ENCODE results near the gene PRKCE.

The PRKCE gene

DNA sequence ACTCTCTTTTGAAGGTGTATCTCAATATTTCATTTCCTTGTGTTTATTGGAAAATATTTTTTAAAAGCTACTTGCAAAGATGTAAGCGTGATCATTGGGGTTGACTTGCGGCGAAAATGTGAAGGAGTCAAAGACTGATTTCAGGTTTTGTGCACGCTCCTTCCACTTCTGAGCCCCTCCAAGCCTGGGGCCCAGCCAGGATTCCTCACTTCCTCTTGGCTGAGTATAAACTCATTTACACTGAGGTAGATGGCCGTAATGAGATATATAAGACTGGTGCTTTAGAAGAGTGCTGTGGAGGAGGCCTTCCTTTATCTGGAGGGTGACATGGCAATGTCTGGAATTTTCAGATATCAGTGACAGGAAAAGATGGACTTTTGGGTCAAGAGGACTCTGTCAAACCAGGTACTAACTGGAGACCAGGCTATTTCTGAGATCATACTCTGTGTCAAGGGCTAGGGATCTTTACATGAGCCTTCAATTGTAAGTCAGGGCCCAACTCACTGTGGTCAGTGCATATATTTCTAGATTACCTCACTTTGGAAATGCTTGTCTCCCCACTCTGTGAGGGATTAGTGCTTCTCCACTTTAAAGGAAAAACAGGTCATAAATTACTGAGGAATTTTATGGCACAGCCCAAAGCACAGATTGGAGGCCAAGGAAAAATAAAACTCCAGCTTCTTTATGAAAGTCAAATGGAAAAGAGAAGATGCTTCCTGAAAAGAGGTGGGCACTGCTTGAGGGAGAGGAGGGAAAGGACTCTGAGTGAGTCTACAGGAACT is 22.8 kb downstream of the PRKCE start:
- no peak for FAIRE-seq
- no peak for TF ChIP-seq TAF1 (IDR thresholded peaks at IDR 0.05; ENCODE audit: borderline replicate concordance, low read depth, low read length)
- no peak for TF ChIP-seq POLR2AphosphoS5 (IDR thresholded peaks at IDR 0.05; ENCODE audit: low read depth, low read length)
- no peak for TF ChIP-seq POLR2A (IDR thresholded peaks at IDR 0.05; ENCODE audit: low read depth, low read length)

DNA sequence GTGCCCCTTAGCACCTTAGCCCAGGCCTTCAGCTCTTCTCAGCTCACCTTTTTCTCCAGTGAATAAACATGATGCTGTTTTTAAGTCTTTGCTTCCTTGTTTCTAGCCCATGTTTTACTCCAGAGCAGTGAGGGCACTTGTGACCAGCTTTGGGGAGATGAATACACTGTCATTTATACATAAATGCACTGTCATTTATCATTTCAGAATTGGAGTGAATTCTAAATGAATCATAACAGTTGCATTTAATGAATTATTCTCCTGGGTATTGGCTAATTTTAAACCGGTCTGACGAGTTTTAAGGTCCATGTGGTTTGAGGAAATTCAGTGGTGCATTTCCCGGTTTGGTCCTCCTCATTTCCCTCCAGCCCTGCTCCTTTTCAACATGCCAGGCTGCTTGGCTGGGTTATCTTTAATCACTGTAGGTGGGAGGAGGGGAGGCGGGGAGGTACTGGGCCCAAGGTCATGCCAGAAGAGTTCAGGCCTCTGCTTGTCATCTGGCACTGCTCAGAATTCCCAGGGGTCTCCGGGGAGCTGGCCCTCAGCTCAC is 23.9 kb downstream of the PRKCE start:
- FAIRE-seq: no peak
- no peak for TF ChIP-seq POLR2A (IDR thresholded peaks at IDR 0.05; ENCODE audit: low read depth, low read length)
- no peak for TF ChIP-seq TAF1 (IDR thresholded peaks at IDR 0.05; ENCODE audit: borderline replicate concordance, low read depth, low read length)
- TF ChIP-seq POLR2AphosphoS5 (IDR thresholded peaks at IDR 0.05; ENCODE audit: low read depth, low read length): no peak
- no peak for DNase-seq (ENCODE audit: insufficient read length)

More for the DNA sequence above, 22.8 kb downstream of the PRKCE start:
- no peak for DNase-seq (ENCODE audit: insufficient read length)

DNA sequence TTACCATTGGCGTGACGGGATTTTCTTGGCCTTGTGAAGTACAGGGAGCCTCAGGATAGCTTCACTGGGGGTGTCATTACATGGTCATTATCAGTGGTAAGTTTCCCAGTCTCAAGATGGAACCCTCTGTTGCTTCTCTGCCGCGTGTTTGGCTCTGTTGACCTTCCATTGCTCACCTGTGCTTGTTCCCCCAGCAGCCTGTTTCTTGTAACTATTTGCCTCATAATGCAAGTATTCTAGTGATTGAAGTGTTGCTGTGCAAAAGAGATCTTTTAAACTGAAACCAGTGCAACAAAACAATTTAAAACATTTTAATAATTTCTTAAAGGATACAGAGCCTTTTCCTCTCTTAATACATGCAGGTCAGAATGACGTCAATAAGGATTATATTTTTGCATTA is 24.6 kb downstream of the PRKCE start:
- TF ChIP-seq POLR2A (IDR thresholded peaks at IDR 0.05; ENCODE audit: low read depth, low read length) (no peak), POLR2AphosphoS5 (IDR thresholded peaks at IDR 0.05; ENCODE audit: low read depth, low read length) (no peak), TAF1 (IDR thresholded peaks at IDR 0.05; ENCODE audit: borderline replicate concordance, low read depth, low read length) (no peak)
- DNase-seq (ENCODE audit: insufficient read length): no peak
- no peak for FAIRE-seq

DNA sequence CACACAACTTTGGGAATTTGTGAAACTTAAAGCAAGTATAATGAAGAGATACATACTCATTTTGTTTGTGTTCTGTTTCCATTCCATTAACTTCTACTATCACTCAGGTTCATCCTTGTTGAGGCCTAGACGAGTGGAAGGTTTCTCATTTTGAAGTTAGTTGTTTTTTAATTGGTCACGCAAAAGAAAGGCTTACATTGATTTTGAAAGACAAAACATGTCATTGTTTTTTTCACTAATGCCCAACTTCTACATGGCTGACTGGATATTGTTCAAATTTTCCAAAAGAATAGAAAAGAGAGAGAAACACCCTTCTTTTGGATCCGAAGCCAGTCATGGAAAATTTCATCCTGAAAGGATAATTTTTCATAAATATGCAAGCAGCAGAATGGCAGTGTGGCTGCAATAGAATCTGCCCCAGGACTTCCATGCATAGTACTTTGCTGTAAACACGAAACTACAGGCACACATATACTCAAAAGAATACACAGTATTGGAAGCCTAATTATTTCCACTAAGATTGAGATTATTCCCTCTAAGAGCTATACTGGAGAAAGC is 27.4 kb downstream of the PRKCE start:
- no peak for DNase-seq (ENCODE audit: insufficient read length)
- no peak for FAIRE-seq
- TF ChIP-seq POLR2AphosphoS5 (IDR thresholded peaks at IDR 0.05; ENCODE audit: low read depth, low read length): no peak
- no peak for TF ChIP-seq TAF1 (IDR thresholded peaks at IDR 0.05; ENCODE audit: borderline replicate concordance, low read depth, low read length)
- TF ChIP-seq POLR2A (IDR thresholded peaks at IDR 0.05; ENCODE audit: low read depth, low read length): no peak

DNA sequence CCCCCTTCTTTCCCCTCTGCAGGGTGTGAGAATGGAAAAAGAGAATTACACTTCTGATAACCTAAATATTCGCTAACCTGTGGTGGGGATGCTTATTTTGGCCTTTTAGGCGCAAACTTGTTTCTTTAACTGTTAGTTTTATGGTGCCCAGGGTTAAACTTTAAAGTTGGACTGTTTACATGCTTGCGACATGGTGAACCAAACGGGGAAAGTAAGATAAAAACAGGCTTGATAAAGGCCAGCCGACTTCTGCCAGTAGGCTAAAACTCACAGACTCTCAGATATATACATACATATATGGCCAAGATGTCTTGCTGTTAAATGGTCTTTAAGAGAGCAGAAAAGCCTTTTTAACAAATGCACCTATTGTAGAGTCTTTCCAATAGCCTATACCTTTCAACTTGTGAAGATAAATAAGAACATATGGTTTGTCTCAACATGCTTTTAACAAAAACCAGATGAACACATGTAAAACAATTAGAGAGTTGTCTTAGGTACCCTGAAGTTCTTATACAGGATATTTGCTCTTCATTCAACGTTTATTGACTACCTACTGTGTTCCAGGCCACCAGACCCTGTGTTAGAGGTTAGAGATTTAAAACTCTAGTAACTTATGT is 29.0 kb downstream of the PRKCE start:
- no peak for DNase-seq (ENCODE audit: insufficient read length)
- no peak for FAIRE-seq

DNA sequence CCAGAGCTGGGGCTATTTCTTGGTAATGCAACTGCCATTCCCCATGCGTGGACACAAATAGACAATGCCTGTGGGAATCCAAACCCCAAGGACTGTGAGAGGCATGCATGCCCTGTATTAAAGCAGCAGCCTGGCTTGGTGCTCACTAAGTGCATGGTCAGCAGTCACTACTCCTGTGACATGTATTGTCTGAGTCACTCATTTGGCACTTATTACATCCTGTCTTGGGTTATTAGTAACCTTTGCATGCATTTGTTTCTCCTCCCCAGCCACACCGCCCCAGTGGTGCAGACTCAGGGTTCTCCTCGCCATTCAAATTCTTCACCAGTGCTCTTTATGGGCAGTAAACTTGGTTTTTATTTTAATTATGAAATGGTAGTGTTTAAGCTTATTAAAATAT is 30.2 kb downstream of the PRKCE start:
- peak; percentile 14 for FAIRE-seq

More for the DNA sequence above, 29.0 kb downstream of the PRKCE start:
- no peak for TF ChIP-seq TAF1 (IDR thresholded peaks at IDR 0.05; ENCODE audit: borderline replicate concordance, low read depth, low read length)
- no peak for TF ChIP-seq POLR2AphosphoS5 (IDR thresholded peaks at IDR 0.05; ENCODE audit: low read depth, low read length)
- no peak for TF ChIP-seq POLR2A (IDR thresholded peaks at IDR 0.05; ENCODE audit: low read depth, low read length)

DNA sequence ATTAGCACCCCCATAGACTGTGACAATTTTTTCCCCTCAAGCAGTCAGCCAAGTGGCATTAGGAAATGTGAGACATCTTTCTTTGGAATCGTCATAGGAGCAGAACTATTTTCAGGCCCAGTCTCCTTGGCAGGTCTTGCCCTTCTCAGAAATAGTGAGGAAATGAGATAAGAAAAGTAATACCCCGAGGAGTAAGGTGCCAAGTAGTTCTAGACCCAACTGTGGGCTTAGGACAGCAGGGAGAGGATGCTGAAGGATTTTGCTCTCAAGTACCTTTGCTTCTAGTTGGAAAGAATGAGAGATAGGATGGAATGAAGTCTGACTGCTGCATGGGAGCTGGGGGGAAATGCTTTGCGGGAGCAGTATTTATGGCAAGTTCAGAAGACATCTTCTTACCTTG is 31.8 kb downstream of the PRKCE start:
- no peak for FAIRE-seq

More for the DNA sequence above, 30.2 kb downstream of the PRKCE start:
- no peak for DNase-seq (ENCODE audit: insufficient read length)
- TF ChIP-seq POLR2A (IDR thresholded peaks at IDR 0.05; ENCODE audit: low read depth, low read length): no peak
- TF ChIP-seq POLR2AphosphoS5 (IDR thresholded peaks at IDR 0.05; ENCODE audit: low read depth, low read length): no peak
- no peak for TF ChIP-seq TAF1 (IDR thresholded peaks at IDR 0.05; ENCODE audit: borderline replicate concordance, low read depth, low read length)

DNA sequence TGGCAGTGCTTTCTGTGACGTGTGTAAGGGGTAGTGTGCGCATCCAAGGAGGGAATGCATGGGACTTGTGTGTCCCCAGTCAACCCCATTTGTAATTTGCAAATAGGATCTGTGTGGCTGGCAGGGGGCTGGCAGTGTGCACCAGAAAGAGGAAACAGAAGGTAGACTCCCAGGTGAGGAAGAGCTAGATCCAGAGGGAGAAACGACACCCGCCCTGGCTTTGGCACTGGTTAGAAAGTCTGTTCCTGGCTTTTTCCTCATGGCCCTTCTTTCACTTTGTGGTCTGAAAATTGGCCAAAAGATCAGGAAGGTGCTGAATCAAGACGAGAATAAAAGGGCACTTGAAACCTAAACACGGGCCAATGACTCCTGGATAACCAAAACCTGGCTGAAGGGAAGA is 33.3 kb downstream of the PRKCE start:
- TF ChIP-seq POLR2A (IDR thresholded peaks at IDR 0.05; ENCODE audit: low read depth, low read length) (no peak), TAF1 (IDR thresholded peaks at IDR 0.05; ENCODE audit: borderline replicate concordance, low read depth, low read length) (no peak), POLR2AphosphoS5 (IDR thresholded peaks at IDR 0.05; ENCODE audit: low read depth, low read length) (no peak)
- FAIRE-seq (no peak), DNase-seq (ENCODE audit: insufficient read length) (no peak)

More for the DNA sequence above, 31.8 kb downstream of the PRKCE start:
- no peak for DNase-seq (ENCODE audit: insufficient read length)
- TF ChIP-seq POLR2AphosphoS5 (IDR thresholded peaks at IDR 0.05; ENCODE audit: low read depth, low read length) (no peak), POLR2A (IDR thresholded peaks at IDR 0.05; ENCODE audit: low read depth, low read length) (no peak), TAF1 (IDR thresholded peaks at IDR 0.05; ENCODE audit: borderline replicate concordance, low read depth, low read length) (no peak)

DNA sequence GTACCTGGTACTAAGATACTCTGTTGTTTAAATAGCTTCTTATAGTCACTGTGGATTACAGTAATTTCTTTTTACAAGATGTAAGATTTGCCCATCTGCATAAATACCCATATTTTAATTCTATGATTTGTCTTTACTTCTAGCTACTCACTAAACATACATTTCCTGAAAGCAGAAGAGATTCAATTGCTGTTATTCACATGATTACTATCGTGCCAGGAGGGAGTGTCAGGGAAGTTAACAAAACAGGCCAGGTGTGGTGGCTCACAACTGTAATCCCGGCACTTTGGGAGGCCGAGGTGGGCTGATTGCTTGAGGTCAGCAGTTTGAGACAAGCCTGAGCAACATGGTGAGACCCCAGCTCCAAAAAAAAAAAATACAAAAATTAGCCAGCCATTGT is 33.8 kb downstream of the PRKCE start:
- FAIRE-seq (no peak), DNase-seq (ENCODE audit: insufficient read length) (no peak)
- TF ChIP-seq POLR2AphosphoS5 (IDR thresholded peaks at IDR 0.05; ENCODE audit: low read depth, low read length) (no peak), TAF1 (IDR thresholded peaks at IDR 0.05; ENCODE audit: borderline replicate concordance, low read depth, low read length) (no peak), POLR2A (IDR thresholded peaks at IDR 0.05; ENCODE audit: low read depth, low read length) (no peak)

DNA sequence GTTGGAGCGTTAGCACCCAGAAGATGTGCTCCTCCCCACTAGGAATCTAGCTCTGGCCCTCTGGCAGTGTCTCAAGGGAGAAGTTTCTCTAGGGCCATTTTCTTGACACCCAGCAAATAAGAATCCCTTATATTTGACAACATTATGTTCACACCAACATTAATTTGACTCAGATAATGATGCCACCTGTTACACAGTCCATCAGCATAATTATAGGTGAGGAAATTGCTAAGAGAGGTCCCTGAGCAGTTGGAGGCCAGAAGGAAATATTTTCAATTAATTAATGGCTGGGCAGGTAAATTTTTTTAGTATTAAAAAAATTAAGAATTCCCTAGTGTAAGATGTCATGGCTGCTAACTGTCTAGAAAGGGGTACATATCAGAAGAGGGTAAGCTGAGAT is 36.5 kb downstream of the PRKCE start:
- FAIRE-seq: no peak

DNA sequence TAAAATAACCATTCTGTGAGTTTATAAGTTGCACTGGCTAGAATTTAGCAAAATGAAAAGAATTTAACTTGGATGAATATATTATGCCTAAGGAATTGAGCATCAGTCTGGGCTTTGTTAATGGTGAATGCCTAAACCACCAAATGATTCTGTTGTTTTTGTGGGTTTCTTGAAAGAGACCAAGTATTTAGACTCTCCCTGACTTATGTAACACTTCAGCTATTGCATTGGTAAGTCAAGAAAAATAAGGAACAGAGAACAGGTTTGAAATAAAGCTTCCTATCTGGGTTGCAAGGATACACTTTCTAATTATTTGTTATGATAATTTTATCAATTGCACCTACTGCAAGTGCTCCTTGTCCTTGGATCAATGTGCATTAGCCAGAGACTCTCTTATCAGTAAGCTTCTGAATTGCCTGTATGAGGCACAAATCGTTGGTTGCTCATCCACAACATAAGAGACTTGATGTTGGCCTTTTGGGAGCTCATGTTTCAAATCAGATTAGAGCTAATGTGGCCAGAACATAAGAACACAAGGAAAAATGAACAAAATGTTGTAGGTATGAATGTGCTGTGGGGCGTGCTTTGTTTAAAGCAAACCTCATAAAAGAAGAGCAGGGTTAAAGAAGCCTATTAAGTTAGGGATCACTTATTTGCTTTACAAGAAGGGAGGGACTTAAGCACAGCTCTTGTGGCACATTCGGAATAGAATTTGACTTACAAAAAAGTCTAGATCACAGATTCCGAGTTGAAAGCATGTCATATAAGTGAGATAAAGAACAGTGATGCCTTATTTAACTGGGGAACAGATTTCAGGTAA is 37.2 kb downstream of the PRKCE start:
- DNase-seq (ENCODE audit: insufficient read length): no peak
- TF ChIP-seq POLR2AphosphoS5 (IDR thresholded peaks at IDR 0.05; ENCODE audit: low read depth, low read length) (no peak), TAF1 (IDR thresholded peaks at IDR 0.05; ENCODE audit: borderline replicate concordance, low read depth, low read length) (no peak)
- peak; percentile 50 for FAIRE-seq

More for the DNA sequence above, 36.5 kb downstream of the PRKCE start:
- TF ChIP-seq TAF1 (IDR thresholded peaks at IDR 0.05; ENCODE audit: borderline replicate concordance, low read depth, low read length) (no peak), POLR2A (IDR thresholded peaks at IDR 0.05; ENCODE audit: low read depth, low read length) (no peak), POLR2AphosphoS5 (IDR thresholded peaks at IDR 0.05; ENCODE audit: low read depth, low read length) (no peak)
- DNase-seq (ENCODE audit: insufficient read length): no peak
